Mesenchymal stem cell (in vitro differentiated cells and primary cell): Measurements from ENCODE around the gene ROBO2.

Experiments
- DNase-seq: peaks from one replicate; pipeline ENCODE4 v3.0.0-alpha.2; 2013
- H2AFZ ChIP-seq: one replicate; pipeline ENCODE4 v1.6.1; 2013; ENCODE audit warnings: low read depth, mild to moderate bottlenecking, control low read depth, inconsistent platforms, low read length, moderate library complexity
- H2AK5ac ChIP-seq: 2 replicates; pipeline ENCODE4 v1.6.1; 2013; ENCODE audit warnings: low read length, moderate library complexity, mild to moderate bottlenecking, inconsistent platforms; ENCODE audit not compliant: severe bottlenecking
- H2BK120ac ChIP-seq: one replicate; pipeline ENCODE4 v1.6.1; 2013; ENCODE audit warnings: low read depth, mild to moderate bottlenecking, inconsistent platforms, low read length, moderate library complexity
- H2BK12ac ChIP-seq, 2 experiments: one replicate each; pipeline ENCODE4 v1.6.1; 2013; ENCODE audit warnings: inconsistent platforms in 2 of 2, low read length in 2 of 2, mild to moderate bottlenecking in 2 of 2, moderate library complexity in 2 of 2, control low read depth in 1 of 2
- H2BK15ac ChIP-seq: one replicate; pipeline ENCODE4 v1.6.1; 2013; ENCODE audit warnings: mild to moderate bottlenecking, low read depth, inconsistent platforms; ENCODE audit not compliant: poor library complexity, severe bottlenecking
- H2BK5ac ChIP-seq: 2 replicates; pipeline ENCODE4 v1.6.1; 2013; ENCODE audit warnings: low read depth, mild to moderate bottlenecking, low read length, control low read depth, inconsistent platforms; ENCODE audit not compliant: poor library complexity, severe bottlenecking
- H3K14ac ChIP-seq, 2 experiments: one replicate each; pipeline ENCODE4 v1.6.1; 2013; ENCODE audit warnings: inconsistent platforms in 2 of 2, low read length in 2 of 2, control low read depth in 1 of 2, mild to moderate bottlenecking in 1 of 2, moderate library complexity in 1 of 2
- H3K18ac ChIP-seq, 2 experiments: one replicate each; pipeline ENCODE4 v1.6.1; 2013; ENCODE audit warnings: inconsistent platforms in 2 of 2, low read length in 2 of 2, control low read depth in 1 of 2, low read depth in 1 of 2, mild to moderate bottlenecking in 1 of 2
- H3K23ac ChIP-seq, 2 experiments: one replicate each; pipeline ENCODE4 v1.6.1; 2013; ENCODE audit warnings: inconsistent platforms in 2 of 2, low read length in 2 of 2, mild to moderate bottlenecking in 2 of 2, moderate library complexity in 2 of 2, control low read depth in 1 of 2
- H3K27ac ChIP-seq: 2 replicates; pipeline ENCODE4 v1.5.1; 2013; ENCODE audit warnings: mild to moderate bottlenecking, moderate library complexity, low read length, control low read depth, inconsistent platforms; ENCODE audit not compliant: poor library complexity, severe bottlenecking
- H3K27me3 ChIP-seq, 2 experiments: 2 replicates each; pipeline versions ENCODE4 v1.6.1 to v1.7.0; 2013; ENCODE audit warnings: low read length in 2 of 2, mild to moderate bottlenecking in 2 of 2, moderate library complexity in 2 of 2, control low read depth in 1 of 2, inconsistent platforms in 1 of 2; ENCODE audit not compliant: control insufficient read depth in 1 of 2, insufficient read depth in 1 of 2
- H3K36me3 ChIP-seq, 2 experiments: 2 replicates each; pipeline versions ENCODE4 v1.6.1 to v1.7.0; 2013; ENCODE audit warnings: low read length in 2 of 2, control low read depth in 1 of 2, inconsistent platforms in 1 of 2, low read depth in 1 of 2, mild to moderate bottlenecking in 1 of 2; ENCODE audit not compliant: insufficient read depth in 2 of 2, control insufficient read depth in 1 of 2
- H3K4ac ChIP-seq, 2 experiments: one replicate each; pipeline ENCODE4 v1.6.1; 2013; ENCODE audit warnings: inconsistent platforms in 2 of 2, low read length in 2 of 2, mild to moderate bottlenecking in 2 of 2, moderate library complexity in 2 of 2, control low read depth in 1 of 2, low read depth in 1 of 2
- H3K4me1 ChIP-seq: 2 replicates; pipeline ENCODE4 v1.6.1; 2013; ENCODE audit warnings: low read depth, low read length, control low read depth; ENCODE audit not compliant: control insufficient read depth, insufficient read depth
- H3K4me2 ChIP-seq: 2 replicates; pipeline ENCODE4 v1.6.1; 2013; ENCODE audit warnings: low read length, mild to moderate bottlenecking, inconsistent platforms; ENCODE audit not compliant: poor library complexity, severe bottlenecking
- H3K4me3 ChIP-seq, 2 experiments: 2 replicates each; pipeline versions ENCODE4 v1.5.1 to v1.7.0; 2013; ENCODE audit warnings: low read length in 2 of 2, mild to moderate bottlenecking in 2 of 2, control low read depth in 1 of 2, low read depth in 1 of 2; ENCODE audit not compliant: insufficient read depth in 1 of 2
- H3K79me1 ChIP-seq: replicated peaks from 2 replicates; pipeline ENCODE4 v1.6.1; 2013; ENCODE audit warnings: mild to moderate bottlenecking, control low read depth, low read length, inconsistent platforms; ENCODE audit not compliant: poor library complexity, severe bottlenecking
- H3K9ac ChIP-seq: 2 replicates; pipeline ENCODE4 v1.7.0; 2013; ENCODE audit warnings: mild to moderate bottlenecking, low read length, moderate library complexity
- H3K9me3 ChIP-seq: 2 replicates; pipeline ENCODE4 v1.7.0; 2013; ENCODE audit warnings: mild to moderate bottlenecking, low read length; ENCODE audit not compliant: control insufficient read depth
- H4K8ac ChIP-seq: one replicate; pipeline ENCODE4 v1.6.1; 2013; ENCODE audit warnings: inconsistent platforms, mild to moderate bottlenecking, low read length, moderate library complexity
- H4K91ac ChIP-seq: one replicate; pipeline ENCODE4 v1.6.1; 2013; ENCODE audit warnings: mild to moderate bottlenecking, low read length, inconsistent platforms
- WGBS: methylation state at CpG from one replicate; pipeline ENCODE4 v1.1.7; 2013; ENCODE audit warnings: mixed read lengths; 5-methylcytosine and 5-hydroxymethylcytosine counted together

ROBO2 gene

GRCh38 chr3:77623500-77623899 is 583.6 kb downstream of the ROBO2 start:
- Histone ChIP-seq H2BK5ac (no peak overlapping the region), H3K18ac (no peak overlapping the region), H3K9ac (no peak overlapping the region), H4K91ac (no peak overlapping the region), H3K23ac (no peak overlapping the region), H3K4me3 (no peak overlapping the region), H2AFZ (no peak overlapping the region), H2BK120ac (no peak overlapping the region), H3K9me3 (peaks cover under 1% of the 10 kb centered on the region), H2BK12ac (no peak overlapping the region), H3K27me3 (no peaks in the 10 kb centered on the region), H4K8ac (no peak overlapping the region), H3K79me1 (no peaks in the 10 kb centered on the region), H3K4me1 (no peaks in the 10 kb centered on the region), H2AK5ac (no peak overlapping the region), H2BK15ac (no peak overlapping the region), H3K14ac (no peak overlapping the region), H3K4ac (no peak overlapping the region), H3K36me3 (no peaks in the 10 kb centered on the region), H3K4me2 (no peak overlapping the region), H3K27ac (no peak overlapping the region)
- 98% methylated on average over 2 of the region's 2 CpGs for WGBS
- DNase-seq = no peak

GRCh38 chr3:77626157-77626556 is 586.3 kb downstream of the ROBO2 start:
- Histone ChIP-seq H3K4me2 (no peak overlapping the region), H3K4me1 (no peaks in the 10 kb centered on the region), H2AFZ (no peak overlapping the region), H2BK12ac (no peak overlapping the region), H4K8ac (no peak overlapping the region), H3K9ac (no peak overlapping the region), H3K79me1 (no peaks in the 10 kb centered on the region), H3K9me3 (peaks cover 6% of the 10 kb centered on the region), H2BK120ac (no peak overlapping the region), H3K36me3 (no peaks in the 10 kb centered on the region), H3K4me3 (no peak overlapping the region), H3K18ac (no peak overlapping the region), H3K4ac (no peak overlapping the region), H2BK15ac (no peak overlapping the region), H3K27ac (no peak overlapping the region), H2AK5ac (no peak overlapping the region), H3K14ac (no peak overlapping the region), H2BK5ac (no peak overlapping the region), H3K23ac (no peak overlapping the region), H4K91ac (no peak overlapping the region), H3K27me3 (no peaks in the 10 kb centered on the region)
- DNase-seq = no peak
- no CpG with 5 or more reads among the region's 1 CpG for WGBS

DNA sequence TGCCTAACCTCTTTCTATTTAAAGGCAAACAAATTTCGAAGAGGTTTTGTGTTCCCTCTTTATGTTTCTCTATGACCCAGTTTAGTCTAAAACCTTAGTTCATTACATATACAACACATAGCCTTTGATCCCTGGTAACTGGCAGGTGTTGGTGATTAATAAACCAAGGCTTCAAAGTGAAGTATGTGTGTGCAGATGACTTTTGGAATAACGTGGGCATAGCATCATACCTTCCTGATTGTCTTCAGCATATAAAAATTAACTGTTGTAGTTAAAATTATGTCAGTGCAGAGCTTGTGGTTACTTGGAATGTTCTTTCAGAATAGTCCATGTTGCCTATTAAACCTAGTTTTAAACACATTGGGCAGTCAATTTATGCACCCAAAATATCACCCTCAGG is 608.3 kb downstream of the ROBO2 start:
- Histone ChIP-seq H2BK5ac (no peak overlapping the region), H4K8ac (no peak overlapping the region), H3K27ac (no peak overlapping the region), H3K4me3 (no peak overlapping the region), H3K23ac (no peak overlapping the region), H3K9ac (no peak overlapping the region), H2AK5ac (no peak overlapping the region), H4K91ac (no peak overlapping the region), H3K36me3 (no peaks in the 10 kb centered on the region), H3K79me1 (no peaks in the 10 kb centered on the region), H3K4ac (no peak overlapping the region), H2BK120ac (no peak overlapping the region), H3K4me1 (no peaks in the 10 kb centered on the region), H3K4me2 (no peak overlapping the region), H3K18ac (no peak overlapping the region), H2AFZ (no peak overlapping the region), H2BK12ac (no peak overlapping the region), H2BK15ac (no peak overlapping the region), H3K9me3 (no peaks in the 10 kb centered on the region), H3K14ac (no peak overlapping the region), H3K27me3 (no peaks in the 10 kb centered on the region)
- WGBS = 87% methylated on average over 2 of the region's 2 CpGs
- no peak for DNase-seq

GRCh38 chr3:77648664-77649063 is 608.8 kb downstream of the ROBO2 start:
- Histone ChIP-seq H3K27ac (no peak overlapping the region), H3K9me3 (no peaks in the 10 kb centered on the region), H3K23ac (no peak overlapping the region), H3K27me3 (no peaks in the 10 kb centered on the region), H3K4ac (no peak overlapping the region), H3K36me3 (no peaks in the 10 kb centered on the region), H3K9ac (no peak overlapping the region), H2AK5ac (no peak overlapping the region), H3K79me1 (no peaks in the 10 kb centered on the region), H2AFZ (no peak overlapping the region), H2BK5ac (no peak overlapping the region), H3K18ac (no peak overlapping the region), H2BK12ac (no peak overlapping the region), H2BK120ac (no peak overlapping the region), H3K4me3 (no peak overlapping the region), H3K4me1 (no peaks in the 10 kb centered on the region), H3K4me2 (no peak overlapping the region), H4K91ac (no peak overlapping the region), H3K14ac (no peak overlapping the region), H4K8ac (no peak overlapping the region), H2BK15ac (no peak overlapping the region)
- DNase-seq = no peak
- 80% methylated on average over 3 of the region's 4 CpGs for WGBS
